Measurements from ENCODE around the gene PADI6.
"Not testable (repeated sequence)": the region's sequence is repeated elsewhere in the genome, so short reads cannot be mapped to it uniquely, and the experiment has no call there.

The PADI6 gene

DNA sequence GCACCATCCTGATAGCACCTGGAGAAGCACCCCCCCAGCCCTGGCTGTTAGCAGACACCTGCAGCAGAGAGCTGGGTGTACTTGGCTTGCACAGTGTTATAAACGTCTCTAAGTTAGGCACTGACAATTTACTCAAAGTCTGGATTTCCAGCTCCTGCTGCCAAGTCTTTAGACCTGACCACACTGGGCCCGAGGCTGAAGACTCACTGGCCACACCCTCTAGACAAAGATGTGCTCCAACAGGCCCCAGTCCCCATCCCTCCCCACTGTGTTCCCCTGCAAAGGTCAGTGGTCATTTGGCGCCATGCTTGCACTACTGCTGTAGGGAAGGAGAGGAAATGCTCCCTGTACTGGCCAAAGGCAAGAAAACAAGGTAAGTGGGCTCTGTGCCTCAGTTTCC is 31.1 kb downstream of the PADI6 start:
- in situ Hi-C loops (cut with HindIII; ENCODE audit: low sequenced_read_pairs) = no loop called here

DNA sequence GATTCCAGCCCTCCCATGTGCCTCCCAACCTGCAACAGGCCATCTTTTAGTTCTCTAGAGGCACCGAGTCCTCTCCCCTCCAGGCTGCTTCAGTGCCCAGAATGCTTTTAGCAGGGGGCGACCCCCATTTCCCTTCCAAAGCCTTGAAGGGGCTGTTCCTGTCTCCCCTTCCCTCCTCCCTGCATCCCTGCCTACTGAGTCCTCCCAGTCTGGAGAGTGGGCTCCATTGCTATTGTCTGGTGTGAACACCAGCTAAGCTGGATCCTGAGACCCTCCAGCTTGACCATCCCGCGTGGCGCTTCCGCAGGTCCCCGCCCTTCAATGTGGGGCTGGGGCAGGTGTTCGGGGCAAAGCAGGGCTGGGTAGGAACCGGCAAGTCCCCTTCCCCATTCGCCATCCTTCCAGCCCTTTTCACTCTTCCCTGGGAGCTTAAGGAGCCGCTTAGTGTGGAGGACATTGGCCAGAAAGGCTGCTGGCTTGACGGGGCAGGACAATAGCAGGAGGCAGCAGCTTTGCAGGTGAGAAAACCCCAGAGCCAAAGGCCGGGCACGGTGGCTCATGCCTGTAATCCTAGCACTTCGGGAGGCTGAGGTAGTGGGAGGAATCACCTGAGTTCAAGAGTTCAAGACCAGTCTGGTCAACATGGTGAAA is 32.2 kb downstream of the PADI6 start:
- in situ Hi-C loops (cut with HindIII; ENCODE audit: low sequenced_read_pairs) = no loop called here

DNA sequence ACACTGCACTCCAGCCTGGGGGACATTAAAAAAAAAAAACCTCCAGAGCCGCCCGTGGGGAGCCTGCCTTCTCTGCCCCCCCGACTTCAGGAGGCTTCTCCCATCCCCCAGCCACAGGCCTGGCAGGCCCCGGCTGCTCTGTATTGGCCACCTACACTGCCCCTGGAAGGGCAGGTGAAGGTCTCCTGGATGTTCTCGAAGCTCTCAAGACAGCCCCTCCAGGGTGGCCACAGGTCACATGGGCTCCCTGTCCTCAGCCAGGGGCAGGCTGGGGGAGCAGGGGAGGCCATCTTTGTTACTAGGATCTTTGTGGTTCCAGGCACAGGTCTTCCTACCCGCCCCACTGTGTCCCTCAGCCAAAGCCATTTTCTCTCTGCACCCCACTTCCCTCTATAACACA is 32.8 kb downstream of the PADI6 start:
- in situ Hi-C loops (cut with HindIII; ENCODE audit: low sequenced_read_pairs) = no loop called here

DNA sequence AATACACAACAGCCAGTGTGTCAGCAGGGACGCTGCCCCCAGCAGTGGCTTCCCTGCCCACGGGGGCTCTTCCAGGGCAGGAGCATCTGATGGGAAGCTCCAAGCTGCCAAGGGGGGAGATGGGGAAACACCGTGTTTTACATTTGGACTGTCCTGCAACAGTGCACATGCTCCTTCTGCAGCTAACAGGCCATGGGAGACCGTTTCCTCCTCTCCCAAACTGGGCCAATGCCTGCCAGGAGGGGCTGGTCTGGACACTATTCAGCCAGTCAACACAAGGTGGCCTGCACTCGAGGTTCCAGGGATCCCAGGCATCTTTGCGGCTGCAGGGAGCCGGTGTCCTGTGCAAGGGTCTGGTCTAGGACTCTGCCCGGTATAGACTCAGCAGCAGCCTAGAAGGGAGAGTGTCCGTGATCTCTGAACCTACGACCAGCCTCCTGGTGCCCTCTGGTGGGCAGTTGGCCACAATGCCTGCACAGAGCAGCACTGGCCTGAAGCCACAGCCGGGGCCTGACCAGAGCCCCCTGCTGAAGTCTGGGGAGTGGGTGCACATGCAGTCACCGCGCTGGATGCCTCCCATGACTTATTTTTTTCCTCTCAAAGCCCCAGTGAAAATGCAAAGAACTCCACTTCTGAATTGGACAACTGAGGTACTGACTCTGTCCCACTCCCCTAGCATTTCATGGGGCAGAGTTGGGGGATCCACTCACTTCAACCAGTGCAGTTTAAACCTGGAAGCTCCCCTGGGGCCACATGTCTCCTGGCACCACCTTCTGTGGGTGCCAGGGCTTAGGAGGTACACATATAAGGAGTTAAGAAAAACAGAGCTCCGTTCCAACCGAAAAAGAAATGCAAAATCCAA is 34.1 kb downstream of the PADI6 start:
- in situ Hi-C loops (cut with HindIII; ENCODE audit: low sequenced_read_pairs) = no loop called here

DNA sequence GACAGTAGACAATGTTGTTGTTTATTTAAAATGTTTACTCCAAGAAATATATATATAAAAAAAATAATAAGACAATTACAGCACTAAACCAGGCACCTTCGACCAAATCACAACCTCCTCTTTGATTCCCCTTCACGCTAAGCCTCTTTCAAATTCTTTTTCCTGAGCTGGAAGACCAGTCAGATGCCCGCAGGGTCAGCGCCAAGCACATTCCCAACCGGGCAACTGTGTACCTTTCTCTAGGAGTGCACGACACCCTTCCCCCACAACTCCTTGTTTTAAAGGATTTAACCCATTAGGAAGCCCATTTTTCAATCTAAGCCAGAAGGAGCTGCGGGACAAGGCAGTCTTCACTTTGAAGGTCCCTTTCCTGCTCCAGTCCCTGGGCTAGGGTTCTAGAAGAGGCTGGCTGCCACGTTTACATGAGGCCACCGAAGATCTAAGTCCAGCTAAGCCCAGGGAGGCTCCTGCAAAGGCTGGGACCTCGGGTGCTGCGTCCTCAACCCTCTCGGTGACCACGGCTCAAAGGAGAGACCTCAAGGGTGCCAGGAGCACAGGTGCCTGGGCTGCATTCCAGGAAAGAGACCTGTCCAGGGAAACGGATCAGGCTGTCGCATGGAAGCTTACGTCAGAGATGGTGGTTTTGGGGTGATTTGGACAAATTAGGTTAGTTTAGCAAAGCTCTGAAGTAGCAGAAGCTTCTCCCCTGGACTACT is 34.9 kb downstream of the PADI6 start:
- in situ Hi-C loops (cut with HindIII; ENCODE audit: low sequenced_read_pairs) = not testable (repeated sequence)

DNA sequence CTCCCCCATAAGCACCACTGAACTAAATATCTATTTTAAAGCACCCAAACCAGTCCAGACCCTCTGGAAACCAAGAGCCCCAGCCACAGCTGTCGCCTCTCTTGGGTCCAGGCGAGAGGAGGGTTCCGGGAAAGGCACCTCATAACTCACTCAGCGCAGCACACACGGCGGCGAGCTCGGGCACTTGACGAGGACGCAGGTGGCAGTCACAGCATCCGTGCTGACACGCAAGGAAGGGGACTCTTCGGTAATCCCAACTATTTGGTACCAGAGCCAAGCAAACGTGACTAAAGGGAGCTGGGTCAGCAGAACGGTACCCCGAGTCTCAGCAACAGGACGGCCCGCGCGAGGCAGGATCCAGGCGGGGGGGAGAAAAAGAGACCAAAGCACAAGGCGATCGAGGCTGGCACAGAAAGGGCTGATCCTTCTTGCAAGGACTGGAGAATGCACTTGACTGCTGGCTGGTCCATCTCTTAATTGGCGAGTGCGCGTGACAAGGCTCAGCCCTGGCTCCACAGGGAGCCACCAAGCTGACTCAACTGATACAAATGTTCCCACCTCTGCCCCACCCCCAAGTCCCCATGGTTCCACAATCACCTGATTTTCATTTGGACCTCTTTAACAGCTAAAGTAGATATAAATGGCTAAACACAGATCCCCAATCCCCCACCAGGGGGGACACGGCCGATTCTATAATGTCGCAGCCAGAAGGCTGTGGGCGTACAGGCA is 36.0 kb downstream of the PADI6 start:
- in situ Hi-C loops (cut with HindIII; ENCODE audit: low sequenced_read_pairs) = not testable (repeated sequence)

DNA sequence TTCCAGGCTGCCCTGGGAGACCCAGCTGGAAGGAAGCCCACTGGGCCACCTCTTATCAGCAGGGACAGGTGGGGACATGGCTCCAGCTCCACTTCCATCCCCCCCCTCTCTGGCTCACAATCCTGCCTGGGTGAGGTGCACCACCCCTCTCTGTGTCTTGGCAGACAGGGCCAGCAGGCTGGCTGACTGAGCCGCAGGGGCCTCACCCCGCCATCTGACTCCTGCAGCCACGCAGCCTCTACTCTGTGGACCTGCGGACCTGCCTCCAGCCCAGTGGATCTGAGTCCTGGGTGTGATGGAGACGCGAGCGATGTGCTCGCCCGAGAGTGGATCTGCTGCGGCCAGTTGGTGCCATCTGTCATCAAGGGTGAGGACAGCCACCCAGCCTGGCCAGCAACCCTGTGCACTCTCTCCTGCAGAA is 37.4 kb downstream of the PADI6 start:
- in situ Hi-C loops (cut with HindIII; ENCODE audit: low sequenced_read_pairs) = no loop called here

DNA sequence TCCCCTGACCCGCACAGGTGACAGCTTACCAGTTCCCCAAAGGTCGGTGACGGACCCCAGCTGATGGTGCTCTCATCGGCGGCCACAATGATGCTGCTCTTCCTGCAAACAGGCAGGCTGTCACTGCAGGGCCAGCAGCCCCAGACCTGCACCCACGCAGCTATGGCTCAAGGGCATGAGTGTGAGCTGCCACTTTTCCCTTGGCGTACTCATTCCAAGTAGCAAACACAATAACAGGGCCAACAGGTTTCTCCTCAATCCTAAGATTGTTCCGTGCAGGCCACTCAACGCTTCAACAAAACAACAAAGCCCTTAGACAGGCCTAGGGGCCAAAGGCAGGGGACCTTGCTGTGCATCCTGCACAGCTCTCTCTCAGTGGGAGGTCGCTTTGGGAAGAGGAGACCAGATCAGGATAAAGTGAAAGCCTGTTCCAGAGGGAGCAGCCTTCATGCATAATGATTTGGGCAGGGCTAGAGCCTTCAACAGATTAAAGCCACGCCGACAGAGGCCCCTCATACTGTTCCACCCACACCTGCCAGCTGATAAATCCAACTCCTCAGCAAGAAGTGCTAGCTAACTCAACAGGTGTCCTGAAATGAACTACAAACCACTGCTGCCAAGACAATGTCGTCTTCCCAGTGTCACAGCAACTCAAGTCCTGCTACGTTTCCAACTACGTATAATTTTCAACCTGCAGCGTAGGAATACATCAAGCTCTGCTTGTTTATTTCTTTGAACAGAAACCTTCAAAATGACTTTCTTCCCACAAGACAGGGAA is 40.3 kb downstream of the PADI6 start:
- in situ Hi-C loops (cut with HindIII; ENCODE audit: low sequenced_read_pairs) = no loop called here

DNA sequence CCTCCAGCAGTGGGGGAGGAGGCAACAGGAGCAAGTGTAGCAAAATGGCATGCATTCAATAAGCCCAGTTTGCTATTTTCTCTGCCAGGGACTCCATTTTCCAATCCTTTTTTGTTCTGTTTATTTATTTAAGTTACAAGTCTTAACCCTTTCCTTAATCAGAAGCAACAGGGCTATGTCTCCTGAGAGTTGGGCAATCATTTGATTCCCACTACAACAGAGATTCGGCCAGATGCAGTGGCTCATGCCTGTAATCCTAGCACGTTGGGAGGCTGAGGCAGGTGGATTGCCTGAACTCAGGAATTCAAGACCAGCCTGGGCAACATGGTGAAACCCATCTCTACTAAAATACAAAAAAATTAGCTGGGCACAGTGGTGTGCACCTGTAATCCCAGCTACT is 42.0 kb downstream of the PADI6 start:
- in situ Hi-C loops (cut with HindIII; ENCODE audit: low sequenced_read_pairs) = no loop called here

DNA sequence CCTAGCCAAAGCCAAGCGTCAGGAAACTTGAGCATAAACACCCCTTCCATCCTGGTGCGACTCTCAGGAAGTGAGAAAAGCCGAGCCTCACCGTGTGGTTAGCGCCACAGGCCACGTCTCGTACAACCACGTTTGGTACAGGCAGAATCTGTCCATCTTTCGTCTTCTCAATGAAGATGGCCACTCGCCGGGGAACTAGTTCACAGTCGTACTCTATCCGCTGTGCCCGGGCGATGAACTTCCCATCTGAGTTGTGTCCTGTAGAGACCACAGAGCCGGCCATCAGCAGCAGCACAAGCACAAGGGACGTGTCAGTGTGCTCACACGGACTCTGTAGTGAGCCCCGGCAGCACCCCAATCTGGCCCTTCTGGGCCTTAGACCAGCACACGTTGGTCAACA is 44.4 kb downstream of the PADI6 start:
- in situ Hi-C loops (cut with HindIII; ENCODE audit: low sequenced_read_pairs) = no loop called here

DNA sequence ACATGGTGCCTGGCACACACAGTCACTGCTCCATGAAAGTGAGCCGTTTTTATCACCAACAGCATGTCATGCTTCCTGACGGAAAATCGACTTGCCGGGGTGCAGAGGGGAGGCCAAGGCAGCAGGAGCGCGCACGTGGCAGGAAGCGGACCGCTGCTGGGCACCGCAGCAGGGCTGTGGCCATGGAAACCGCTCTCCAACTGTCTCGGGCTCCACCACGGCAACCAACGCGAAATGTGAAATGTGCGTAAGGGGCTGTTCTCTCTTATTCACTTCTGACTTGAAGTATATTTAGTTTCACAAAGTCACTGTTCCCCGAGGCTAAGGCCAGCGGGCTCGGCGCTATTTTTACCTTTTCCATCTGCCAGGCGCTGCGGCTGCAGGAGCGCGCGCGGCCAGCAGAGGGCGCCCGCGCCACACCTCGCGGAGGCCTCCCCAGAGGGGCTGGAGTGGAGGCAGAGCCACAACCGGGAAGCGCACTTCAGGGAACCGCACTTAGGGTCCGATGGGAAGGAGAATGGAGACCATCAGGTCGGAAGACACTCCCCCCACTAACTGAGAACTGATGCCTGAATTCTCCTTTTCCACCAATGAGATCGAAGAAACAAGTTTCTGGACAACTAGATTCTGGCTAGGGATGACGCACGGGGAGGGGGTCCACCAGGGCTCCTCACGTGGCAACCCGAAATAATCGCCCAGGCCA is 47.8 kb downstream of the PADI6 start:
- in situ Hi-C loops (cut with HindIII; ENCODE audit: low sequenced_read_pairs) = no loop called here

DNA sequence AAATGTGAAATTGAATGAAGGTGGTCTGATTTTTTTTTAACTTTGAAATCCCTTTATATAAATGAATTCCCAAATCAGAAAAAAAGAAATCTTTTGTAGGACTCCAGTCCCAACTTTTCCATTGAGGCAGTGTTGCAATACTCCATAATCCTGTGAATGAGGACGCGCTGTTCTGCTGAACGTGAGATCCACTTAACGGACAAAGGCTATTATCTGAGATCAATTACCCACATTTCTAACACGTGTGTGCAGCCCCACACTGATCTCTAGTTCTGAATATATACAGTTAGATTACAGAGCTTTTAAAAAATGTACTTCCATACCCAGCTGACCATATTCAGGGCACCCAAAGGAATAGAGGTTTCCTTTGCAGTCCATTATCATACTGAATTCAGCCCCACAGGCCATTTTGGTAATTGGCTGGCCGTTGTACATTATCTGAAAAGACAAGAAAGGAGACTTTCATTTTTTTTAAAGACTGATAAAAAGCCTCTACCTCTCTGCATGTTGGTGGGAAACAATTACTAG is 48.5 kb downstream of the PADI6 start:
- in situ Hi-C loops (cut with HindIII; ENCODE audit: low sequenced_read_pairs) = no loop called here

DNA sequence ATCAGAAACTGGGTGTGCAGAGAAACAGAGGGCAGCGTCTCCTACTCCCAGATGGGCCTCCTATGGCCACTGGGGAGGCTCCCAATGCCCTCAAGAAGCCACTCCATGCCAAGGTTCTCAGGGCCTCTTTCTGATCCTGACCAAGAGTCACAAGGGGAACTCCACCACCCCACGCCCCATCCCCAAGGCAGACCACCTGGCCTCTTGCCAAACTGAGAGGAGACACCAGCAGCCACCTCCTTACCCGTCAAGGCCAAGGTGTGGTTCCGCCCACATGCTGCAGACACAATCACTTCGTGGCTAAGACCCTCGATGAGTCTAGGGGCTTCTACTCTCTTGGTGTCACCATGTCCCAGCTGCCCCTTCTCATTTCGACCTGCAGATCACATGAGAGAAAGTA is 50.5 kb downstream of the PADI6 start:
- in situ Hi-C loops (cut with HindIII; ENCODE audit: low sequenced_read_pairs) = no loop called here

DNA sequence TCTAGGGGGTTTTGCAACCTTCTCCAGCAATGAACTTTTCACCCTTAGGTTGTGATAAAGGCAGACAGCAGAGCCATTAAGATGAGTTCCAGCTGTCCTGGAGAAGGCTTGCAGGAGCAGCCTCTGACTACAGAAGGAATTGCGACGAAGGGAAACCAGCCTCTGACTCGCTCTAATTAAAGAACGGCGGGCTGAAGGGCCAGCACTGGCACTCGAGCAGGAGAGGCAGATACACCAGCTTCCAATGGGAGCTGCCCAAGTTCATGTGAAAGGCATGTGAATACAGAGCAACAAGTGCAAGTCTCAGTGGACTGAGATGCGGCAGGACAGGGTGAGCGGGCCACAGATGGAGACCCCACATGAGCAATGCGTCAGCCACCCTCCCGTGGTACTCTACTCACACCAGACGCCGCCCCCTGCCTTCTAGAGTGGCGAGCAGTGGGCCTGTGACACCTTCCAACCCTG is 51.8 kb downstream of the PADI6 start:
- in situ Hi-C loops (cut with HindIII; ENCODE audit: low sequenced_read_pairs) = no loop called here

DNA sequence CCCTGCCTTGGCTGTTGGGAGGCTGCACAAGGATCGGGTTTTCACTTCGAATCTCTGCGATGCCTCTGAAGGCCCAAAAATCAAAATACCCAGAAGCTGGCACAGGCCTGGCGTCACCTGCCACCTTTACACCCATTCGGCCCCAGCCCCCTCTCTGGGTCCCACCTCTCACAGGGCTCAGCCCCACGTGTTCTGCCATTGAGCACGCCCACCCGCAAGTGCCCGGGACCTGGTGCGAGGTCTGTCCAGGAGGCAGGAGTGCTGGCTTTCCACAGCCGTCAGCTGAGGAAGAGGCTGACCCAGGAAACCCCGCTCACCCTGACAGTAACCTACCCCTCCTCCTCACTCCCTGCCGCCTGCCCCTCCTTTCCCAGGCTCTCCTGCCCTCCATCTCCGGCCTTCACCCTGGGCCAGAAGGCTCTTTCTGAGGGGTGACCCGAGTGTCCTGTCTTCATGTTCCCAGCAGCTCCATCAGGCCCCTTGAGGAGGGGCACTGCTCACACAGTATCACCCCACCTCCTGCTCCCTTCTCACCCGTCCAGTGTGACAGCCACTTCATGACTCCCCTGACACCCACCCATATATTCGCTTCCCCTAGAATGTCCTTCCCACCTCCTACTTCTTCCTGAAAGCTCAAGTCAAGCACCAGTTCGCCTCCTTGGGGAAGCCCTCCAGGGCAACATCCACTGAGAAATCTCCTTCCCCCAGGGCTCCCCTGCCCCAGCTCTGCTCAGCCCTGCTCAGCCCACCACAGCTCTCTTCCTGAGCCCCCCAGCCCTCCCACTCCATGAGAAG is 54.0 kb downstream of the PADI6 start:
- in situ Hi-C loops (cut with HindIII; ENCODE audit: low sequenced_read_pairs) = no loop called here

DNA sequence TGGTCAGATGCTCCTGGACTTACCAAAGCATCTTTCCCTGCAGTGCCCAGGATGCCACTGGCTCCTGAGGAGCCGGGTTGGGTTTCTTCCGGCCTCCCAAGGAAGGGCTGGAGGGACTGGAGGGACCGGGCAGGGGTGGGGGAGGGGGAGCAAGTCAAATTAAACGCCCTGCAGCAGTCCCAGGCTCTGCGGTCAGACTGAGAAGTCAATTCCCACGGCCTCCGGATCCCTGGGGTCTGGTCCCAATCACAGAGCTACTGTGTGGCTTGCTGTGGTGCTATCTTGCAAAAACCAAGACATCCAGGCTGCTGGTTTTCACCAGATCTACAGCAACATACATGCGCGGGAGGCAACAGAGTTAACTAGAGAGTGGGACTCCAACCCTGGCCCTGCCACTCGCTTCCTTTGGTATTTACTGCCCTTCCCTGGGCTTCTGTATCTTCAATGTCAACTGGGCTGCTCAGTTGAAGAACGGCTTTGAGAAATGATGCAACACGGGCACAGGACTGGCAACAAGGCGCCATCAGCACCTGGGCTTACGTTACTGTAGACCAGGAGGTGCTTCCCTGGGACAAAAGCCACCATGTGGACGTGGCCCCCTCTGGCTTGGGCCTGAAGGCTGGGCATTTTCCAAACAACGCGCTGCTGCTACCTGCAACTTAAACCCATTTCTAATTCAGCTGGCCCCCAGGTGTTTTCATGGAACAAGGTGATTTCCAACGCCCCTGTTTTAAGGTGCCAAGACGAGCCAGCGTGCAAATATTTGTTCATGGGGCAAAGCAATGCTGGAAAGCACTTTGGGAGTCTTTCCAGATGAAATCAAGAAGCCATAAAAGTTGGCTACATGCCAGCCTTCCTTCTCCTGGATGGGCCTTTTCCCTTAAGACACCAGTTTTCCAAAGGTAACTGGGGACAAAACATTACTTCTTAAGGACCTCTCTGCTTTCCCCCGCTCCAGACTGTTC is 56.0 kb downstream of the PADI6 start:
- in situ Hi-C loops (cut with HindIII; ENCODE audit: low sequenced_read_pairs) = no loop called here

DNA sequence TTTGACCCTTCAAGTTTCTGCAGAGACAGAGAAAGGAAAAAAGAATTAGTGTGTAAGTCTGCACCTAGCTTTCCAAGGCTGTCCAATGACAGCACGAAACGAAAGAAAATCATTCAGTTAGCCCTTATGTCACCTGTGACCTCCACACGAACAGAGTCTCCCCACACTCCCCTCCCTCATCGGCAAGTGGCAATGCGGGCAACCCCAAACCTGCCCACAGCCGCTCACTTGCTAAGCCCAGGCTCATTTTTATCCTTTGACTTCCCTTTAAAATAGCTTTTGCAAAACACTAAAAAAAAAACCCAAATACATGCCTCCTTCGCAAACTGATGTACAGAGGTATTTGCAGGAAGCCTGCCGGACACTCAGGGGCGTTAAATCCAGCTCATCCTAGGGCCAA is 57.2 kb downstream of the PADI6 start:
- in situ Hi-C loops (cut with HindIII; ENCODE audit: low sequenced_read_pairs) = no loop called here

DNA sequence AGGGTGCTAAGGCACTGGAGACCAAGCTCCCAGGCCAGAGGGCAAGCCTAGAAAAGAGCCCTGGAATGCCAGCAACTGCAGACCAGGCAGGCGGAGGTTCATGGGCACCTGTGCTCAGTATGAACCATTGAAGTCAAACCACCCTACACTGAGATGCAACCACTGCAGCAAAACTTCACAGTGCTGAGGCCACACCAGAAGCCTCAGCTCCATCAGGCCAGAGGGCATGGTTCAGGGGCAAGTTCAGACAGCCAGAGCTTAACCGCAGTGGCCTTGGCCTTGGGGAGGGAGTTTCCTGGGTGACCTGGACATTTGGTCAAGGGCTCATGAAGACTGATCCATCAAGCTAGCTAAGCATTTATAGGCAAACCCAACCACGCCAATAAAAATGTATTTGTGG is 60.4 kb downstream of the PADI6 start:
- in situ Hi-C loops (cut with HindIII; ENCODE audit: low sequenced_read_pairs) = no loop called here

All from endothelial cell of hepatic sinusoid (primary cell).